Measurements from ENCODE around the gene ZNF583.
A peak's percentile ranks its signal among the peaks of the same experiment; 100 is the strongest.

ZNF583 gene

DNA sequence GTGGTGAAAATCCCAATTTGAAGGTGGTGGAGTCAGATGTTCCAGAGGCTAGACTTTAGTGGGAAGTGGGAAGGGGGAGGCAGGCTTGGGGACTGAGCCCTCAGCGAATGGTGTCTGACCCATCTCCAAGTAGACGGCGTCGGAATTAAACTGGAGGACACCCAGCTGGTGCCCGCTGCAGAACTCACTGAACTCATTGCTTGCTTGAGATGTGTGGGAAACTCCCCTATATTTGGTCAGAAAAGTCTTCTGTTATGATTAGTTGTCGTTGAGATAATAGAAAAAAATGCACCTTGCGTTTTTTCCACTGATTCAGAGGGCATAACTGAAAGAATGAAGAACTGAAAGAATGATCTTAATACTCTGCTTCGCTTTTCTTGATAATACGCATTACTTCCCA, 871 bp upstream of the ZNF583 start:
- TF ChIP-seq, protein P1, sequence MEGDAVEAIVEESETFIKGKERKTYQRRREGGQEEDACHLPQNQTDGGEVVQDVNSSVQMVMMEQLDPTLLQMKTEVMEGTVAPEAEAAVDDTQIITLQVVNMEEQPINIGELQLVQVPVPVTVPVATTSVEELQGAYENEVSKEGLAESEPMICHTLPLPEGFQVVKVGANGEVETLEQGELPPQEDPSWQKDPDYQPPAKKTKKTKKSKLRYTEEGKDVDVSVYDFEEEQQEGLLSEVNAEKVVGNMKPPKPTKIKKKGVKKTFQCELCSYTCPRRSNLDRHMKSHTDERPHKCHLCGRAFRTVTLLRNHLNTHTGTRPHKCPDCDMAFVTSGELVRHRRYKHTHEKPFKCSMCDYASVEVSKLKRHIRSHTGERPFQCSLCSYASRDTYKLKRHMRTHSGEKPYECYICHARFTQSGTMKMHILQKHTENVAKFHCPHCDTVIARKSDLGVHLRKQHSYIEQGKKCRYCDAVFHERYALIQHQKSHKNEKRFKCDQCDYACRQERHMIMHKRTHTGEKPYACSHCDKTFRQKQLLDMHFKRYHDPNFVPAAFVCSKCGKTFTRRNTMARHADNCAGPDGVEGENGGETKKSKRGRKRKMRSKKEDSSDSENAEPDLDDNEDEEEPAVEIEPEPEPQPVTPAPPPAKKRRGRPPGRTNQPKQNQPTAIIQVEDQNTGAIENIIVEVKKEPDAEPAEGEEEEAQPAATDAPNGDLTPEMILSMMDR (conservative IDR thresholded peaks at IDR 0.05), result no peak

DNA sequence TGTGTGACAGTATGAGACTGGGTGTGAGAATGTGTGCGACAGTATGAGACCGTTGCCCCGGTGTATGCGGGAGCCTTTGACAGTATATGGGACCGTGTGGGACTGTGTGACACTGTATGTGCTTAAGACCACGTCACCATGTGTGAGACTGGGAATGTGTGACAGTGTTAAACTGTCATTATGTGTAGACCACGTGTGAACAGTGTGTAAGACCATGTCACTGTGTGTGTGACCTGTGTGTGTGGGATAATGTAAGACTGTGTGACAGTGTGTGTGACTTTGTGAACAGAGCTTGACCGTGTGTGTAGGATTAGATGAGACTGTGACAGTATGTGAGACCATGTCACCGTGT, 549 bp downstream of the ZNF583 start:
- TF ChIP-seq, protein P1 (conservative IDR thresholded peaks at IDR 0.05), result no peak
- H3K27ac ChIP-seq, result peak overlapping the region; percentile 96

More for the DNA sequence above, 871 bp upstream of the ZNF583 start:
- peak overlapping the region; percentile 96 for H3K27ac ChIP-seq

DNA sequence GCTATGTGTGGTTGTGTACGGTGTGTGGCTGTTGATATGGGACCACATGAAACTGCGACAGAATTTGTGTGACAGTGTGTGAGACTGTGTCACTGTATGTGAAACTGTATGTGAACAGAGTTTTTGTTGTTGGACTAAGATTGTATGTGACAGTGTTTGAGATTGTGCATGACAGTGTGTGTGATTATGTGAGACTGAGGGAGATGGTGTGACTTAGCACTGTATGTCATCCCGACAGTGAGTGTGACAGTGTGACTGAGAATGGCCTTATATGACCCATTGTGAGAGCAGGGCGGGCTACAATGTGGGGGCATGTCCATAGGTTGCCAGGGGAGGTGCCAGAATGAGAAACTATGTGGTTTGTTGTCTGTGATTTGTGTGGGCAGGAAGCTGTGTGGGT, 930 bp downstream of the ZNF583 start:
- TF ChIP-seq, protein P1 (conservative IDR thresholded peaks at IDR 0.05), result no peak
- peak overlapping the region; percentile 96; the same call in 1 of the 2 replicates for H3K27ac ChIP-seq

DNA sequence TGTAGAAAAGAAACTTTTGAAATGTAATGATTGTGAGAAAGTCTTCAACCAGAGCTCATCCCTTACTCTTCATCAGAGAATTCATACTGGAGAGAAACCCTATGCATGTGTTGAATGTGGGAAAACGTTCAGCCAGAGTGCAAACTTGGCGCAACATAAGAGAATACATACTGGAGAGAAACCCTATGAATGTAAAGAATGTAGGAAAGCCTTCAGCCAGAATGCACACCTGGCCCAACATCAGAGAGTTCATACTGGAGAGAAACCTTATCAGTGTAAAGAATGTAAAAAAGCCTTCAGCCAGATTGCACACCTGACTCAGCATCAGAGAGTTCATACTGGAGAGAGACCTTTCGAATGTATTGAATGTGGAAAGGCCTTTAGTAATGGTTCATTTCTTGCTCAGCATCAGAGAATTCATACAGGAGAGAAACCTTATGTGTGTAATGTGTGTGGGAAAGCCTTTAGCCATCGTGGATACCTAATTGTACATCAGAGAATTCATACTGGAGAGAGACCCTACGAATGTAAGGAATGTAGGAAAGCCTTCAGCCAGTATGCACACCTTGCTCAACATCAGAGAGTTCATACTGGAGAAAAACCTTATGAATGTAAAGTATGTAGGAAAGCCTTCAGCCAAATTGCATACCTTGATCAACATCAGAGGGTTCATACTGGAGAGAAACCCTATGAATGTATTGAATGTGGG, 19.3 kb downstream of the ZNF583 start:
- H3K27ac ChIP-seq, result no peak overlapping the region
- TF ChIP-seq, protein P1 (conservative IDR thresholded peaks at IDR 0.05), result no peak

DNA sequence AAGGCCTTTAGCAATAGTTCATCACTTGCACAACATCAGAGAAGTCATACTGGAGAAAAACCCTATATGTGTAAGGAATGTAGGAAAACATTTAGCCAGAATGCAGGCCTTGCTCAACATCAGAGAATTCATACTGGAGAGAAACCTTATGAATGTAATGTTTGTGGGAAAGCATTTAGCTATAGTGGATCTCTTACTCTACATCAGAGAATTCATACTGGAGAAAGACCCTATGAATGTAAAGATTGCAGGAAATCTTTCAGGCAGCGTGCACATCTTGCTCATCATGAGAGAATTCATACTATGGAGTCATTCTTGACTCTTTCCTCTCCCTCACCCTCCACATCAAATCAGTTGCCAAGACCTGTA, 19.8 kb downstream of the ZNF583 start:
- no peak overlapping the region for H3K27ac ChIP-seq
- TF ChIP-seq, protein P1 (conservative IDR thresholded peaks at IDR 0.05), result no peak

DNA sequence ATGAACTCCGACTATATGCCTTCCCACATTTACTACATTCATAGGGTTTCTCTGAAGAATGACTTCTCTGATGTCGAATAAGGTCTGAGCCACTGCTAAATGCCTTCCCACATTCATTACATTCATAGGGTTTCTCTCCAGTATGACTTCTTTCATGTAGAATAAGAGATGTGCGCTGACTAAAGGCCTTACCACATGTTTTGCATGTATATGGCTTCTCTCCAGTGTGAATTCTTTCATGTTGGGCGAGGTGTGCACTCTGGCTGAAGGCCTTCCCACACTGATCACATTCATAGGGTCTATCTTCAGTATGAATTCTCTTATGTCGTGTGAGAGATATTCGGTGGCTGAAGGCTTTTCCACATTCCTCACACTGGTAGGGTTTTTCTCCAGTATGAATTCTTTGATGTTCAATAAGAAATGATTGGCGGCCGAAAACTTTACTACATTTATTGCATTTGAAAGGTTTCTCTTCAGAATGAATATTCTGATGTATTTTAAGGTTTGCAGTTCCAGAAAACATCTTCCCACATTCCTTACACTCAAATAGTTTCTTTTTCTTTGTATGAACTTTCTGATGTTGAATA, 37.2 kb downstream of the ZNF583 start:
- TF ChIP-seq, protein P1 (conservative IDR thresholded peaks at IDR 0.05), result no peak
- H3K27ac ChIP-seq, result no peak overlapping the region

DNA sequence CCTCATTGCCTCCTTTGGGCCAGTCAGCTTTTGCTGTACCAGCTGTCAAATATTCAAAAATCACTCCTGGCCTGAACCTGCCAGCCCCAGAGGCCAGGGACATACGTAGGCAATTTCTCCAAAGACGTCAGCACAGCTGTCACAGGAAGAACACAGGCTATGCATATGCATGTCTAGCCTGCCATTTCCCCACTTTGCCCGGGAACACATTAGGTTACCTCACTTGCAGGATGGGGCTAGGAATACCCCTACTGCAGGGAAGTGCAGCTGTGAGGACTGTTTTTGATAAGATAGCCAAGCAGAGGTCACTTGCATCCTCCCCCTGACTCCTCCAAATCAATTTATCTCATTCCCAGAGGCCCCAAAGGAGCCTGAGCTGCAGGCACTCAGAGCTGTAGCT, 70.2 kb downstream of the ZNF583 start:
- H3K27ac ChIP-seq, result no peak overlapping the region
- TF ChIP-seq, protein P1 (conservative IDR thresholded peaks at IDR 0.05), result no peak

Data from VCaP (cell line).